ENCODE data around the gene TMEM37. TPM values are rescaled to one million over a fixed set of nuclear protein-coding genes. Genes with fewer than 3 reads are reported as not detected.

The TMEM37 gene
- total RNA-seq, 1 donor from 2014 or later = 0.51 TPM

DNA sequence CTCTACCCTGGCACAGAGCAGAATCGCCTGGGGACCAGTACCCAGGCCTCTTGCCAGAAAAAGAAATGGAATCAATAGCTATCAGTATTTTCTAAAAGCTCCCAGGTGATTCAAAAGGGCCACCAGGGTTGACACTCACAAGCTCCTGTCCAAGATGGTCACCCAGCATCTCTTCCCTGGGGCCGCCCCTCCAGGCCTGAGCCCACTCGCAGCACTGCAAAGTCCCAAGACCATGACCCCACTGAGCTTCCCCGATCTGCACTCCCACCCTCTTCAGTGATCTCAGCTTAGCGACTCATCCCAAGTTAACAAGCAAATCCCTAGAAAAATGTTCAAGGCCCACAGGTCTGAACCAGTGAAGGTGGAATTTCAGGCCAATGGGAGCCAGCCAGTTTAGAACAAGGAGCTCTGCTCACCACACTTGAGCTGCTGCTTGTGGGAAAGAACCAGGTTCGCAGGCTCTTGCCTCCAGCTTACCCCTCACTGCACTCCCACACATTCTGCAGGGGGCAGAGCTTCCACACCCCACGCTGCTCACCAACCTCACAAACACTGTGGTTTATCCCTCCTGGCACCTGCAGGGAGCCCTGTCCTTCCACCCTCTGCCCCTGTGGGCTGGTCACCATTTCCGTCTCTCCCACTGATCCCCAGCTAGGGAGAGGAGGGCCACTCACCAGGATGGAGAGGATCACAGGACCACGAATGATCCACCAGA lies 19.8 kb downstream of the TMEM37 start:
- DNase-seq (no peak), ATAC-seq (ENCODE audit: low read depth) (no peak)
- Mint-ChIP-seq H3K4me3 (no peak overlapping the region), H3K27ac (no peak overlapping the region), H3K36me3 (ENCODE audit: low read depth) (no peaks in the 10 kb centered on the region), H3K27me3 (peaks cover 30% of the 10 kb centered on the region), H3K9me3 (no peaks in the 10 kb centered on the region), H3K4me1 (no peaks in the 10 kb centered on the region)
- intact Hi-C loops (cut with micrococcal nuclease) = no loop called here
- CTCF ChIA-PET = no interaction called here
- TF ChIP-seq, protein P1, sequence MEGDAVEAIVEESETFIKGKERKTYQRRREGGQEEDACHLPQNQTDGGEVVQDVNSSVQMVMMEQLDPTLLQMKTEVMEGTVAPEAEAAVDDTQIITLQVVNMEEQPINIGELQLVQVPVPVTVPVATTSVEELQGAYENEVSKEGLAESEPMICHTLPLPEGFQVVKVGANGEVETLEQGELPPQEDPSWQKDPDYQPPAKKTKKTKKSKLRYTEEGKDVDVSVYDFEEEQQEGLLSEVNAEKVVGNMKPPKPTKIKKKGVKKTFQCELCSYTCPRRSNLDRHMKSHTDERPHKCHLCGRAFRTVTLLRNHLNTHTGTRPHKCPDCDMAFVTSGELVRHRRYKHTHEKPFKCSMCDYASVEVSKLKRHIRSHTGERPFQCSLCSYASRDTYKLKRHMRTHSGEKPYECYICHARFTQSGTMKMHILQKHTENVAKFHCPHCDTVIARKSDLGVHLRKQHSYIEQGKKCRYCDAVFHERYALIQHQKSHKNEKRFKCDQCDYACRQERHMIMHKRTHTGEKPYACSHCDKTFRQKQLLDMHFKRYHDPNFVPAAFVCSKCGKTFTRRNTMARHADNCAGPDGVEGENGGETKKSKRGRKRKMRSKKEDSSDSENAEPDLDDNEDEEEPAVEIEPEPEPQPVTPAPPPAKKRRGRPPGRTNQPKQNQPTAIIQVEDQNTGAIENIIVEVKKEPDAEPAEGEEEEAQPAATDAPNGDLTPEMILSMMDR (IDR thresholded peaks at IDR 0.05) = no peak
- POLR2A ChIA-PET = no interaction called here

DNA sequence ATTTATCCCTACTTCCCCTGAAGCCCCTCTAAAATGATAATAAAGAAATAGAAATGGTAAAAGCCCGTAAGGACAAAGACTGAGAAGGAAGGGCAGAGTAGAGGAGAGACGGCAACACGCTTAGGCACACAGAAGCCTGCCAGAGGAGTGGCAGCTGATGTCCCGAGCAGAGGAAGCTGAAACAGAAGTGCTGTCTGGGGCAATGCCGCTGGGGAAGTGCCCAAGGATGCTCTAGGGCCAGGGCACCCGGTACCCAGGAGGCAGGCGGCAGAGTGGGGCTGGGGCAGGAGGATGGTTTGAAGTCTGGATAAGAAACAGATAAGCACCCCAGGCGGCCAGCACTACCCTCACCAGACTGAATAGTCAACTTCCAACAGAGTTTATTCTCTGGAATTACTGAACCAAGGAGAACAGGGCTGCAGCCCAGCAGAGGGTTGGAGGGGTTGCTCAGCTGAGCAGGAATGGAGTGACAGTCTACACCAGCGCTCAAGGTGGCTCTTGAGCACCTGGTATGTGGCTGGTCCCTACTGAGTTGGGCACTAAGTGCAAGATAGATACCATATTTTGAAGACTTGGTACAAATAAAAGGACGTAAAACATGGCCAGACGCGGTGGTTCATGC lies 22.4 kb downstream of the TMEM37 start:
- Mint-ChIP-seq H3K4me3 (no peak overlapping the region), H3K27me3 (peaks cover 21% of the 10 kb centered on the region), H3K9me3 (no peaks in the 10 kb centered on the region), H3K27ac (no peak overlapping the region), H3K4me1 (no peaks in the 10 kb centered on the region), H3K36me3 (ENCODE audit: low read depth) (no peaks in the 10 kb centered on the region)
- TF ChIP-seq, protein P1 (IDR thresholded peaks at IDR 0.05) = no peak
- ATAC-seq (ENCODE audit: low read depth) (no peak), DNase-seq (no peak)
- intact Hi-C loops (cut with micrococcal nuclease) = no loop called here
- ChIA-PET CTCF (no interaction called here), POLR2A (no interaction called here)

DNA sequence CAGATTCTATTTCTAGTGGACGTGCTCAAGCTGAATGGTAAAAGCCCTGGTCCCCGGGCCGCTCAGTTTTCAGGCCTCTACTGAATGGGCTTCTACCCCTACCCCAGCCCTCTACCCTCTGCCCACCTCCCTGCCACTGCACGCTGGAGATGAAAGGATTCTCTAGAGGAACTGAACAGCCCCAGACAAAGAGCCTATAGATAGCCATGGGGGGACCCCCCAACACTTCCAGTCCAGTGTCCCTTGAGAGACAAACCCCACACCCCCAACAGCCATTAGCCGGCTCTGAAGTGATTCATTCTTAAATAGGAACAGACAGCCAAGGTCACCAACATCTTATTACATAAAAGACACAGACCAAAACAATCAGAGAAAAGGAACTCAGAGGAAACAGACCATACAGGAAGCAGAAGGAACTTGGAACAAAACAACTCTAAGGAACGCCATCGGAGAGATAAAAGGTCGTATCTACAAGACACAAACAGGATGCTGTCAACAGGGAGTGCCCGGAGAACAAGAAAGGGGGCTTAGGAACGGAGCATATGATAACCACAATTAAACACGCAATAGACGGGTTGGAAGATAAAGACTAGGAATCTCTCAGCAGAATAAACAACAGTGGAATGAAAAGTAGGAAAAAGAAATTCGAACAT lies 23.5 kb downstream of the TMEM37 start:
- ChIA-PET POLR2A (no interaction called here), CTCF (no interaction called here)
- TF ChIP-seq, protein P1 (IDR thresholded peaks at IDR 0.05) = no peak
- H3K4me1 Mint-ChIP-seq = no peaks in the 10 kb centered on the region
- H3K27ac Mint-ChIP-seq = no peak overlapping the region
- ATAC-seq (ENCODE audit: low read depth) = no peak
- intact Hi-C loops (cut with micrococcal nuclease) = no loop called here
- H3K4me3 Mint-ChIP-seq = no peak overlapping the region
- H3K36me3 Mint-ChIP-seq (ENCODE audit: low read depth) = no peaks in the 10 kb centered on the region
- H3K27me3 Mint-ChIP-seq = peaks cover 16% of the 10 kb centered on the region
- no peak for DNase-seq
- no peaks in the 10 kb centered on the region for H3K9me3 Mint-ChIP-seq

DNA sequence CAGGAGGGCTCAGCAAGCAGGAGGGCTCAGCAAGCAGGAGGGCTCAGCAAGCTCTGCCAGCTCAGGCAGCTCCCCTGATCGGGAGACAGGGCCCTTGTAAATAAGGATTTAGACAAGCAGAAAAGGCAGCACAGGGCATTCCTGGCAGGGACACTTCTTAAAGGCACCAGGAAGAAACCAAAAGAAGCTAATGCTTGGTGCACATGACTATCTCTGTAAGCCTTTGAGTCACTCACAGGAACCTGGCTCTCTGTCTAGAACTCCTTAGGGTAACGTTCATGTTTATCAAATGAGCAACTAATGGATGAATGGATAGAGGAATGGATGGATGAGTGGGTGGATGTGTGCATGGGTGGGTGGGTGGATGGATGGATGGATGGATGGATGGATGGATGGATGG lies 28.4 kb downstream of the TMEM37 start:
- Mint-ChIP-seq H3K27ac (no peak overlapping the region), H3K4me3 (no peak overlapping the region), H3K9me3 (no peaks in the 10 kb centered on the region), H3K36me3 (ENCODE audit: low read depth) (no peaks in the 10 kb centered on the region), H3K4me1 (no peaks in the 10 kb centered on the region), H3K27me3 (no peaks in the 10 kb centered on the region)
- TF ChIP-seq, protein P1 (IDR thresholded peaks at IDR 0.05) = no peak
- ATAC-seq (ENCODE audit: low read depth) (no peak), DNase-seq (no peak)
- CTCF ChIA-PET = no interaction called here
- intact Hi-C loops (cut with micrococcal nuclease) = no loop called here
- POLR2A ChIA-PET = no interaction called here

DNA sequence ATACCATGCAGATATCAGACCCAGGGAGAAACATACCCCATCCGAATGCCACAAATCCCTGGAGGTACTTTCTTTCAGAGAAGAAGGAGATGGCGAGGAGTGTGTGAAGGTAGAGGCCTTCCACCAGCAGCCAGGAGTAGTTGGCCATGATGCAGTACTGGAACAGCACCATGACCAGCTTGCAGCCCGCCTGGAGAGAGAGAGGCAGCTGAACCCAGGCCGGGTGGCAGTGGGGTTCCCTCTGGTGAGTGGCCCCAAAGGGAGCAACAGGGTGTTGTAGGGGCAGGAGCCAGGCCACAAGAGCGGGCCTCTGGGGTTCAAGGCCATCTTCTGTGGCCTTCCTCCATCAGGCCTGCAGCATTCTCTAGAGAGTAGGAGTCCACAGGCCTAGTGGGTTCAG lies 30.2 kb downstream of the TMEM37 start:
- POLR2A ChIA-PET = no interaction called here

More for the DNA sequence above, 30.2 kb downstream of the TMEM37 start:
- H3K4me3 Mint-ChIP-seq = no peak overlapping the region
- H3K36me3 Mint-ChIP-seq (ENCODE audit: low read depth) = no peaks in the 10 kb centered on the region
- peaks cover 3% of the 10 kb centered on the region for H3K27me3 Mint-ChIP-seq
- intact Hi-C loops (cut with micrococcal nuclease) = no loop called here
- TF ChIP-seq, protein P1 (IDR thresholded peaks at IDR 0.05) = no peak
- no peak for ATAC-seq (ENCODE audit: low read depth)
- no peaks in the 10 kb centered on the region for H3K9me3 Mint-ChIP-seq
- H3K4me1 Mint-ChIP-seq = no peaks in the 10 kb centered on the region
- DNase-seq = no peak
- CTCF ChIA-PET = interaction anchor here (1.6 kb wide), 1 partner anchor 15 kb away, joined by 4 read pairs; no protein-coding TSS in a partner anchor
- H3K27ac Mint-ChIP-seq = no peak overlapping the region

All from activated B cell treated with CpG ODN at 0.5 μM for 24 hours (primary cell).